DOHH2 (cell line): ENCODE measurements around the gene GLRA3.

Experiments used
- EZH2phosphoT487 ChIP-seq: fragments of 200-600 bp; sonication (generic); IDR thresholded peaks from 2 replicates; pipeline ENCODE4 v1.6.1; 2017; ENCODE audit warnings: borderline replicate concordance, mild to moderate bottlenecking, antibody characterized with exemption, low read length, moderate library complexity, mixed read lengths
- TF ChIP-seq, protein P1 (sequence below): fragments of 200-600 bp; sonication (generic); IDR thresholded peaks from one replicate; pipeline ENCODE4 v1.5.1; 2014; ENCODE audit warnings: antibody characterized with exemption, mild to moderate bottlenecking, low read depth, low read length; ENCODE audit not compliant: poor library complexity, severe bottlenecking

DNA sequence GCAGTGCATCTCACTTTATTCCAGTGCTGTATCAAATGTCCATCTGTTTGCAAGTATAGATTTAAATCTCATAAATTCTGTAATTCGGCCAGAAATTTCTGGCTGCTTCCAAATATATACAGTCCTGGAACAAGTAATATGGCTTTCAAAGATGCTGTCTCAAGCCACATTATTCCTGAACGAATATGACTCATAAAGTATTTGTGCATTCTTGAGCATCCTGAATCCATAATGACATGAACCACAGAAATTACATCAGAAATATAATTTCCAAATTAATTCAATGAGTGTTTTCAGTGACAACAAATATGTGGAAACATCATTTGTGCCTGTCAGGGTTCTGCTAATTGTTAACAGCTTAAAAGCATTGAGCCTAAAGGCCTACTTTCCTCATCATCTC, 165.8 kb downstream of the GLRA3 start:
- TF ChIP-seq, protein P1, sequence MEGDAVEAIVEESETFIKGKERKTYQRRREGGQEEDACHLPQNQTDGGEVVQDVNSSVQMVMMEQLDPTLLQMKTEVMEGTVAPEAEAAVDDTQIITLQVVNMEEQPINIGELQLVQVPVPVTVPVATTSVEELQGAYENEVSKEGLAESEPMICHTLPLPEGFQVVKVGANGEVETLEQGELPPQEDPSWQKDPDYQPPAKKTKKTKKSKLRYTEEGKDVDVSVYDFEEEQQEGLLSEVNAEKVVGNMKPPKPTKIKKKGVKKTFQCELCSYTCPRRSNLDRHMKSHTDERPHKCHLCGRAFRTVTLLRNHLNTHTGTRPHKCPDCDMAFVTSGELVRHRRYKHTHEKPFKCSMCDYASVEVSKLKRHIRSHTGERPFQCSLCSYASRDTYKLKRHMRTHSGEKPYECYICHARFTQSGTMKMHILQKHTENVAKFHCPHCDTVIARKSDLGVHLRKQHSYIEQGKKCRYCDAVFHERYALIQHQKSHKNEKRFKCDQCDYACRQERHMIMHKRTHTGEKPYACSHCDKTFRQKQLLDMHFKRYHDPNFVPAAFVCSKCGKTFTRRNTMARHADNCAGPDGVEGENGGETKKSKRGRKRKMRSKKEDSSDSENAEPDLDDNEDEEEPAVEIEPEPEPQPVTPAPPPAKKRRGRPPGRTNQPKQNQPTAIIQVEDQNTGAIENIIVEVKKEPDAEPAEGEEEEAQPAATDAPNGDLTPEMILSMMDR, result no peak
- no peak for TF ChIP-seq EZH2phosphoT487
